Left kidney (tissue), 2 donors: ENCODE measurements around the gene WBP4. TPM values are rescaled to one million over a fixed set of nuclear protein-coding genes. Genes with fewer than 3 reads are reported as not detected.
"Not testable (repeated sequence)": the region's sequence is repeated elsewhere in the genome, so short reads cannot be mapped to it uniquely, and the experiment has no call there.

Source experiments
- DNase-seq: peaks from one replicate; pipeline ENCODE4 v3.0.0-alpha.2; 2013
- polyA plus RNA-seq: library from polyadenylated mRNA; unstranded; fragments of 120-200 nt; gene quantifications from one replicate; pipeline ENCODE4 v1.2.1, GENCODE V29; 2013; ENCODE audit not compliant: insufficient read length

The WBP4 gene
- polyA plus RNA-seq, 1 donor: 28.2 TPM

GRCh38 chr13:41042419-41042818 is 18.9 kb upstream of the WBP4 start:
- not testable (repeated sequence) for DNase-seq

GRCh38 chr13:41048640-41049039 is 12.7 kb upstream of the WBP4 start:
- no peak for DNase-seq

- DNase-seq: no peak
These were observed 11.5 kb upstream of the WBP4 start for GRCh38 chr13:41049480-41050440.

GRCh38 chr13:41052441-41052840 is 8.9 kb upstream of the WBP4 start:
- DNase-seq: no peak

GRCh38 chr13:41053384-41053826 is 7.9 kb upstream of the WBP4 start:
- no peak for DNase-seq

GRCh38 chr13:41054212-41054877 is 7.0 kb upstream of the WBP4 start:
- DNase-seq: peak; percentile 25

- no peak for DNase-seq
These were observed 6.2 kb upstream of the WBP4 start for GRCh38 chr13:41054919-41055619.

GRCh38 chr13:41056194-41056593 is 5.1 kb upstream of the WBP4 start:
- no peak for DNase-seq

- DNase-seq: no peak
These were observed 4.2 kb upstream of the WBP4 start for GRCh38 chr13:41056826-41057711.

GRCh38 chr13:41058295-41059070 is 2.8 kb upstream of the WBP4 start:
- DNase-seq: no peak

GRCh38 chr13:41059456-41060081 is 1.7 kb upstream of the WBP4 start:
- peak; percentile 13 for DNase-seq

- peak; percentile 69 for DNase-seq
These were observed 1.1 kb upstream of the WBP4 start for GRCh38 chr13:41060082-41060723.

GRCh38 chr13:41060724-41061074 is 610 bp upstream of the WBP4 start:
- DNase-seq: peak; percentile 64

- DNase-seq: peak; percentile 22
These were observed 867 bp downstream of the WBP4 start for GRCh38 chr13:41061914-41062837.

- DNase-seq: no peak
These were observed 3.2 kb downstream of the WBP4 start for GRCh38 chr13:41064493-41064892.

- DNase-seq: no peak
These were observed 3.8 kb downstream of the WBP4 start for GRCh38 chr13:41065078-41065477.

GRCh38 chr13:41074523-41074922 is 13.2 kb downstream of the WBP4 start:
- DNase-seq: no peak

- peak; percentile 21 for DNase-seq
These were observed 13.7 kb downstream of the WBP4 start for GRCh38 chr13:41075034-41075433.

GRCh38 chr13:41075485-41075884 is 14.2 kb downstream of the WBP4 start:
- no peak for DNase-seq
